ENCODE results near the gene PANX3.
A peak's percentile ranks its signal among the peaks of the same experiment; 100 is the strongest.

Gene PANX3

GRCh38 chr11:124612045-124612444 lies 817 bp downstream of the PANX3 start:
- no peak for DNase-seq (ENCODE audit: extremely low read depth, low read depth)
- H3K4me3 ChIP-seq (replicated peaks; ENCODE audit: low read depth, low read length): no peak overlapping the region
- no peak for TF ChIP-seq CTCF (IDR thresholded peaks at IDR 0.05; ENCODE audit: low read depth, low read length, missing control alignments)

DNA sequence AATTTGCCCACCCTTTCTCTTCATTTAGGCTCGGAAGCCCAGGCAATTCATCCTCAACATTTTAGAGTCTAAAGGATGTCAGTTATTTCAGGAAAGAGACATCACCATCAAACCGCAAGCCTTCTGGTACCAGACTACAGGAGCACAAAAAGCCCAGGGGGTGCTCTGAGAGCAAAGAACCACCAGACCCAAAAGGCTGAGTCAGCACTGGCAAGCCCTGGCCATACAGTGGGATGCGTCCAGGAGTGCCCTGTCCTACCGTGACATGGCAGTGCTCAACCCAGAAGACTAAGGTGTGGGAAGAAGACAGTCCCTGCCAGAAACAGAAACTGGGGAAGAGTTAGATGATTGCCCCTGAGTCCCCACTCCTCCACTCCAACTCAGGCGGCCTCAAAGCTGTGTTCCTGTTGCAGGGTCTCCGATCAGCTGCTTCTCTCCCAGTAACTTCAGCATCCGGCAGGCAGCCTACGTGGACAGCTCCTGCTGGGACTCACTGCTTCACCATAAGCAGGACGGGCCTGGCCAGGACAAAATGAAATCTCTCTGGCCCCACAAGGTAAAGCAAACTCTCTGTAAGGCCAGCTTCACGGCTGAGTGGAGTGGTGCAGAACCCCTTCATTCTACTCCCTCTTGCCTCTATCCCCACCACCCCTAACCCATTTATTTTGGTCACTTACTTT lies 1.5 kb downstream of the PANX3 start:
- no peak for DNase-seq (ENCODE audit: extremely low read depth, low read depth)
- H3K4me3 ChIP-seq (replicated peaks; ENCODE audit: low read depth, low read length): no peak overlapping the region
- no peak for TF ChIP-seq CTCF (IDR thresholded peaks at IDR 0.05; ENCODE audit: low read depth, low read length, missing control alignments)

DNA sequence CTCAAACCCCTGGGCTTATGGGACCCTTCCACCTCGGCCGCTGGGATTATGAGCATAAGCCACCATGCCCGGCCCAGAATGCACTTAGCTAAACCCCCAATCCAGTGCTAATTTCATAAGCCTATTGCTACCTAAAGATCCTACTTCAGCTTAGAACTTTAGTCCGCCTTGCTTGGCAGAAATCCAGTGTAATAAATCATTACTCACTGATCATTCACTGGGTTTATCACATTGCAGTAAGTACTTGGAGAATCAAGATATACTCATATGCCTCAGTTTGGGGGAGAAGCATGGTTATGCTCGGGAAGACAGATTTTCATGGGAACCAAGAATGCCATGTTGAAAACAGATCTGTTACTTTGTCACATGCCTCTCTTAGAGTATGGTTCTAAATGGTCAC lies 7.6 kb downstream of the PANX3 start:
- no peak for DNase-seq (ENCODE audit: extremely low read depth, low read depth)

DNA sequence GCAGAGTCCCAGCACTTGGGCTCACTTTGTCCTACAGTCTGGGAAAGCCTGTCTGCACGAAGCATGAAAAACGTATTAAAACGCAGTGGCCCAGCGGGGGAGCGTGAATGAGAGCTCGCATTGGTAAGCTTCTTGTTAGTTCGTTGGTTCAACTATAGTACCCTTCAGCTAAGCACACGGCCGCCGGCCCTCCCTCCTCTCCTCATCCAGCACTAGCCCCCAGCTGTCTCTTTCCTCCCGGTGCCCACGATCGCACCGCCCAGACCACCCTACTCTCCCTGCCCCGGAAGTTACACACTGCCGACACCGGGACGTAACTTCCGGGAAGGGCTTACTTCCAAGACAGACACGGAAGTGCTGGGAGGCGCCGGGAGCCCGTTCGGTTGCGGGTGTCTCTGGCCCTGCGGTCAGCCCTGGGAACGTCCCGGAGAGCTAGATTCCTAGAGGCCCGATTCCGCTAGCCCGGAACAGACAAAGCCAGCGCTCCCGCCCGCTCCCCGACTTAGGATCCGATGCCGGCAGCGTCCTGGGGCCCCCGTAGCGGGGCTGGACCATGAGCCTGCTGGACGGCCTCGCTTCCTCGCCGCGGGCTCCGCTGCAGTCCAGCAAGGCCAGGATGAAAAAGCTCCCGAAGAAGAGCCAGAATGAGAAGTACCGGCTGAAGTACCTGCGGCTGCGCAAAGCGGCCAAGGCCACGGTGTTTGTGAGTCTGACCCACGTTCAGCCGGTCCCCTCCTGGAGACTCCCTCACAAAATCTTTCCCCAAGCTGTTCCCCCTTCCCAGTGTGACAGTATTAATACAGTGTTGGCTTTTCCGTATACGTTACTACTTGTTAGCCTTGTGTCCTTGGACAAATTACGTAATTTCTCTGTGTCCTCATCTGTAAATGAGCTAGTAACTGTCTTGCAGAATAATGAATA lies 11.6 kb downstream of the PANX3 start, which contains the start of gene TBRG1:
Gene TBRG1 (plus strand): TSS at position 334 of the 921 bp plus-strand sequence. CDS start 220 bp downstream, at position 554.
- peak; percentile 56 for DNase-seq (ENCODE audit: extremely low read depth, low read depth)
- peak within 1 kb of the TSS; percentile 96 for H3K4me3 ChIP-seq (replicated peaks; ENCODE audit: low read depth, low read length)
- TF ChIP-seq CTCF (IDR thresholded peaks at IDR 0.05; ENCODE audit: low read depth, low read length, missing control alignments): no peak

More for the DNA sequence above, 7.6 kb downstream of the PANX3 start:
- no peak for TF ChIP-seq CTCF (IDR thresholded peaks at IDR 0.05; ENCODE audit: low read depth, low read length, missing control alignments)
- H3K4me3 ChIP-seq (replicated peaks; ENCODE audit: low read depth, low read length): no peak overlapping the region

GRCh38 chr11:124623861-124624525 lies 12.8 kb downstream of the PANX3 start:
- H3K4me3 ChIP-seq (replicated peaks; ENCODE audit: low read depth, low read length): peak overlapping the region; percentile 96
- no peak for DNase-seq (ENCODE audit: extremely low read depth, low read depth)
- no peak for TF ChIP-seq CTCF (IDR thresholded peaks at IDR 0.05; ENCODE audit: low read depth, low read length, missing control alignments)

- no peak for TF ChIP-seq CTCF (IDR thresholded peaks at IDR 0.05; ENCODE audit: low read depth, low read length, missing control alignments)
- no peak overlapping the region for H3K4me3 ChIP-seq (replicated peaks; ENCODE audit: low read depth, low read length)
- no peak for DNase-seq (ENCODE audit: extremely low read depth, low read depth)
Measured at GRCh38 chr11:124625504-124626168, 14.4 kb downstream of the PANX3 start.
